BE2C (cell line): ENCODE results near the gene UBE2O.

Experiments used
- DNase-seq: peaks from one replicate; pipeline ENCODE4 v3.0.0-alpha.2; 2020
- H3K27me3 ChIP-seq: fragments of 250-450 bp; sonication (Bioruptor Pico); 2 replicates; pipeline ENCODE4 v1.5.1; 2020; ENCODE audit warnings: mild to moderate bottlenecking
- H3K36me3 ChIP-seq: fragments of 250-450 bp; sonication (Bioruptor Pico); 2 replicates; pipeline ENCODE4 v1.5.1; 2020; ENCODE audit warnings: mild to moderate bottlenecking
- H3K4me1 ChIP-seq: fragments of 250-450 bp; sonication (Bioruptor Pico); 2 replicates; pipeline ENCODE4 v1.5.1; 2020
- H3K4me3 ChIP-seq: 2 replicates; pipeline ENCODE4 v1.5.1; 2011; ENCODE audit warnings: low read depth, low read length
- H3K9me3 ChIP-seq: fragments of 250-450 bp; sonication (Bioruptor Pico); 2 replicates; pipeline ENCODE4 v1.5.1; 2020
- TF ChIP-seq, protein P1 (sequence below): IDR thresholded peaks from 2 replicates; pipeline ENCODE4 v1.5.1; 2012; ENCODE audit warnings: mild to moderate bottlenecking, low read depth, low read length

Gene UBE2O

DNA sequence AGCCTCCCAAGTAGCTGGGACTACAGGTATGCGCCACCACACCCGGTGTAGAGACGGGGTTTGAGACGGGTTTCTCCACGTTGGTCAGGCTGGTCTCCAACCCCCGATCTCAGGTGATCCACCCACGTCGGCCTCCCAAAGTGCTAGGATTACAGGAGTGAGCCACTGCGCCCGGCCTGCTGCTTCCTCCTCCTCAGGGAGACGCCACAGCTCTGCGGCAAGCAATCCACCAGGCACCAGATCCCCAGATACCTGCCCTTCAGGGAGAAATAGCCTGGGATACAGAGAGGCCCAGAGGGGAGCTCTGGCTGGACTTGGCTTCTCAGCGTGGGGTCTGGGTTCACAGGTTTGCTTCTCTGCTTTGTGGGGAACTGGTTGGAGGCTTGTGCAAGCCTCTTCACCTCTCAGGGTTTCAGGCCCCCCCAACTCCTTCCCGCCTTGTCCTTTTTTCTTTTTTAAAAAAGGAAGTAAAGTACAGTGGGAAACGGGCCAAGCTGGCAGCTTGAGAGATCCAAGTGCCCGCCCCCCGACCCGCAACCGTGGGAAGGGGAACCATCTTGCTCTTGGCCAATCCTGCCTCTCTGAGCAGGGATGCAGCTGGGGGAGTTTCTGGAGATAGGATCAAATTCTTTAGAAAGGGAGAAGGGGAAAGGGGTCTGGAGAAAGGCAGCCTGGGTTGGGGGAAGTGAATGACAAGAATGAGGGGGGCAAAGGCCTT lies 71.2 kb downstream of the UBE2O start:
- H3K27me3 ChIP-seq, result peaks cover 38% of the 10 kb centered on the region
- no peak for DNase-seq
- H3K36me3 ChIP-seq, result no peaks in the 10 kb centered on the region
- H3K4me1 ChIP-seq, result peaks cover 10% of the 10 kb centered on the region
- H3K9me3 ChIP-seq, result no peaks in the 10 kb centered on the region; the same call in 1 of the 2 replicates
- TF ChIP-seq, protein P1, sequence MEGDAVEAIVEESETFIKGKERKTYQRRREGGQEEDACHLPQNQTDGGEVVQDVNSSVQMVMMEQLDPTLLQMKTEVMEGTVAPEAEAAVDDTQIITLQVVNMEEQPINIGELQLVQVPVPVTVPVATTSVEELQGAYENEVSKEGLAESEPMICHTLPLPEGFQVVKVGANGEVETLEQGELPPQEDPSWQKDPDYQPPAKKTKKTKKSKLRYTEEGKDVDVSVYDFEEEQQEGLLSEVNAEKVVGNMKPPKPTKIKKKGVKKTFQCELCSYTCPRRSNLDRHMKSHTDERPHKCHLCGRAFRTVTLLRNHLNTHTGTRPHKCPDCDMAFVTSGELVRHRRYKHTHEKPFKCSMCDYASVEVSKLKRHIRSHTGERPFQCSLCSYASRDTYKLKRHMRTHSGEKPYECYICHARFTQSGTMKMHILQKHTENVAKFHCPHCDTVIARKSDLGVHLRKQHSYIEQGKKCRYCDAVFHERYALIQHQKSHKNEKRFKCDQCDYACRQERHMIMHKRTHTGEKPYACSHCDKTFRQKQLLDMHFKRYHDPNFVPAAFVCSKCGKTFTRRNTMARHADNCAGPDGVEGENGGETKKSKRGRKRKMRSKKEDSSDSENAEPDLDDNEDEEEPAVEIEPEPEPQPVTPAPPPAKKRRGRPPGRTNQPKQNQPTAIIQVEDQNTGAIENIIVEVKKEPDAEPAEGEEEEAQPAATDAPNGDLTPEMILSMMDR, result no peak
- no peak overlapping the region for H3K4me3 ChIP-seq

DNA sequence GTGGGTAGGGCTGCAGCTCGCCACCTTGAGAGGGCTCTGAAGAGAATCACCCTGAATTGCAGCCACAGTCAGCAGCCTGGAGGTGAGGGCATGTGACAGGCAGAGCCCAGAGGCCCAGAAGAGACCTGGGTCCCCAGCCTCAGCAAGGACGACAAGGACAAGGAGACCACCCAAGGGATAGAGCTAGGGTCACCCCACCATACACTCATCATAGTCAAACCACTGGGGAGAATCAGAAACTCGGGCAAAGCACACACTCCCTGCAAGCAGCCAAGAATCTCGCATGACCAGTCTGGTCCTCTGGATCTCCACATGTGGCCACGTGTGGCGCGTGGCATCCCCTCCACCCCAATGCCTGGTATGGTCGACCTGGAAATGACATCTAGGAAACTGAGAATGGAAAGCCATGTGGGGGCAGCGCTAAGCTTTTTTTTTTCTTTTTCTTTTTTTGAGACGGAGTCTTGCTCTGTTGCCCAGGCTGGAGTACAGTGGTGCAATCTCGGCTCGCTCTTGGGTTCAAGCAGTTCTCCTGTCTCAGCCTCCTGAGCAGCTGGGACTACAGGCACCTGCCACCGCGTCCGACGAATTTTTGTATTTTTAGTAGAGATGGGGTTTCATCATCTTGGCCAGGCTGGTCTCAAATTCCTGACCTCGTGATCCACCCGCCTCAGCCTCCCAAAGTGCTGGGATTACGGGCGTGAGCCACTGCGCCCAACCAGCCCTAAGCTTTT lies 73.1 kb downstream of the UBE2O start:
- no peaks in the 10 kb centered on the region for H3K36me3 ChIP-seq
- no peak for DNase-seq
- TF ChIP-seq, protein P1, result no peak
- H3K9me3 ChIP-seq, result no peaks in the 10 kb centered on the region; the same call in 1 of the 2 replicates
- H3K4me3 ChIP-seq, result no peak overlapping the region
- peaks cover 26% of the 10 kb centered on the region for H3K27me3 ChIP-seq
- H3K4me1 ChIP-seq, result no peaks in the 10 kb centered on the region; the same call in none of the 2 replicates

DNA sequence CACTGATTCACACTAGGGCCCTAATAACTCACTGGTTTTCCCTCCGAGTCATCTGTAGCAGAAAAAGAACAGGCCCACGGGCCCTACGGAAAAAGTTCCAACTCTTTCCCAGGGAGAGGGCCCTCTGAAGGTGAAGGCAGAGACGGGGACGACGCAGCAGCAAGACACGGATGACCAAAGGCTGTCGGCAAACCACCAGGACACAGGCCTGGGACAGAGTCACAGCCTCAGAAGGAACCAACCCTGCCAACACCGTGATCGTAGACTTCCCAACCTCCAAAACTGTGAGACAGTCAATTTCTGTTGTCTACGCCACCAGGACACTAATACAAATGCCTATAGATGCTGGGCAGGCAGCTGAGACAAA lies 73.7 kb downstream of the UBE2O start:
- no peaks in the 10 kb centered on the region; the same call in 1 of the 2 replicates for H3K9me3 ChIP-seq
- DNase-seq, result no peak
- H3K36me3 ChIP-seq, result no peaks in the 10 kb centered on the region
- TF ChIP-seq, protein P1, result no peak
- no peaks in the 10 kb centered on the region; the same call in none of the 2 replicates for H3K4me1 ChIP-seq
- H3K27me3 ChIP-seq, result peaks cover 20% of the 10 kb centered on the region
- no peak overlapping the region for H3K4me3 ChIP-seq

DNA sequence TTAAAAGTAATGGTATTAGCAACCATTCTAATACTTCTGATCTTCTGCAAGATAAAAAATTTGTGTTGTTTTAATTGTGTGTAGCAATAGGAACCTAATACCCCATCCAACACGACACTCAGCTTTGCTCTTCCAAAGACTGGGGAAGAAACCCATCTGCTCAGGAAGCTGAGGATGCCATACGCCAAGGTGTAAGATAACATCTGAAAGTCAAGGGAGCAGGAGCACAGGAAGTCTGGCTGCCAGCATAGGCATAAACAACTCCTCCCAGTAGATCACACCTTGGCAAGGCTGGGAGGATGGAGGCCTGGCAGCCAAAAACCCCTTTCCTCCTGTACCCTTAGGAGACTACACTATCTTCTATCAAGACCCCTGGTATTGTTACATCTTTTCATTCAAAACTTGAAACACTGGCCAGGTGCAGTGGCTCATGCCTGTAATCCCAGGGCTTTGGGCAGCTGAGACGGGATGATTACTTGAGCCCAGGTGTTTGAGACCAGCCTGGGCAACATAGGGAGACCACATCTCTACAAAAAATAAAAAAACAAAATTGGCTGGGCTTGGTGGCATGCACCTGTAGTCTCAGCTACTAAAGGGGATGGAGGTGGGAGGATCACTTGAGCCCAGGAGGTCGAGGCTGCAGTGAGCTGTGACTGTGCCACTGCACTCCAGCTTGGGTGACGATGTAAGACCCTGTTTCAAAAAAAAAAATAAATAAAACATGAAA lies 74.2 kb downstream of the UBE2O start:
- Histone ChIP-seq H3K4me3 (no peak overlapping the region), H3K27me3 (peaks cover 15% of the 10 kb centered on the region), H3K4me1 (no peaks in the 10 kb centered on the region; the same call in none of the 2 replicates), H3K9me3 (no peaks in the 10 kb centered on the region; the same call in 1 of the 2 replicates), H3K36me3 (no peaks in the 10 kb centered on the region)
- TF ChIP-seq, protein P1, result no peak
- DNase-seq, result no peak

DNA sequence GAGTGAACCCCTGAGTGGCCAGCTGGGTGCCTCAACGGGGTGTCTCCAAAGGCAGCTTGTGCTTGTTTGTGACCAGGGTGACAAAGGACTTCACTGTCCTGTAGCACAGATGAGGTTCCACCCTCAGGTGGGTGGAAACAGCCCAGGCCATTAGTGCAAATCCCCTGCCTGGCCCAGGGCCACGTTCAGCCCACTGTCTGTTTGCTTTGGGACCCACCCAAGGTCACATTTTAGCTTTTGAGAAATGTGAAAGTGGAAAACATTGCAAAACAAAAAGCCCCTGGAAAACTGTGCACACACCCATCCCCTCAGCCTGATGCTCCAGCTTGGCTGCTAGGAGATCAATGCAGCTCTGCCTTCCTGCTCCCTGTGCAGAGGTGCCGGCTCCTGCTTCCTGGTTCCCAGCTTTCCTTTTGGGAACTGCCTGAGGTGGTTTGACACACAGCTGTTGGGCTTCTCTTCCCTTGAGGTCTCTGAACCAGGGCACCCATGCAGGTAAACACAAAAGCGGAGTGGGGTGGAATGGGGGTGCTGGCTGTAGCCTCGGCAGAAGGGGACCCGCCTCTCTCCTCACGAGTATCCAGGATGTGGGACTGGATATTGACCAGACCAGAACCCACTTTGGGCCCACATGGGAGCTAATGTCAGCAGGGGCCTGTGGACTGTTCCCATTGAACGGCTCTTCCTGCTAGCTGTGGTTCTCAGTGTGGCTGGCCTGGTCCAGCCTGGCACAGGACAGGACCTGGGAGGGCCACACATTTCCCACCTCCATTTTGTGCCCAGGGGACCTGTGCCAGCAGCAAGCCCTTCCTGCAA lies 76.4 kb downstream of the UBE2O start:
- no peaks in the 10 kb centered on the region for H3K27me3 ChIP-seq
- TF ChIP-seq, protein P1, result no peak
- H3K4me3 ChIP-seq, result no peak overlapping the region
- H3K9me3 ChIP-seq, result no peaks in the 10 kb centered on the region
- no peaks in the 10 kb centered on the region for H3K36me3 ChIP-seq
- DNase-seq, result no peak
- no peaks in the 10 kb centered on the region; the same call in 1 of the 2 replicates for H3K4me1 ChIP-seq
